Measurements from ENCODE around the gene TANGO6.

Gene TANGO6

GRCh38 chr16:68909099-68909733 is 65.9 kb downstream of the TANGO6 start:
- no peak for DNase-seq (ENCODE audit: low spot score)

- DNase-seq (ENCODE audit: low spot score): peak; percentile 31
Measured at GRCh38 chr16:68910051-68910450, 66.7 kb downstream of the TANGO6 start.

- DNase-seq (ENCODE audit: low spot score): no peak
Measured at GRCh38 chr16:68915589-68915988, 72.3 kb downstream of the TANGO6 start.

GRCh38 chr16:68917541-68917940 is 74.2 kb downstream of the TANGO6 start:
- DNase-seq (ENCODE audit: low spot score): no peak

GRCh38 chr16:68920349-68920748 is 77.0 kb downstream of the TANGO6 start:
- no peak for DNase-seq (ENCODE audit: low spot score)

- DNase-seq (ENCODE audit: low spot score): no peak
Measured at GRCh38 chr16:68921637-68922036, 78.3 kb downstream of the TANGO6 start.

- DNase-seq (ENCODE audit: low spot score): no peak
Measured at GRCh38 chr16:68923116-68923515, 79.8 kb downstream of the TANGO6 start.

GRCh38 chr16:68927018-68927417 is 83.7 kb downstream of the TANGO6 start:
- no peak for DNase-seq (ENCODE audit: low spot score)

GRCh38 chr16:68931196-68931595 is 87.9 kb downstream of the TANGO6 start:
- DNase-seq (ENCODE audit: low spot score): no peak

- no peak for DNase-seq (ENCODE audit: low spot score)
Measured at GRCh38 chr16:68934402-68934801, 91.1 kb downstream of the TANGO6 start.

- no peak for DNase-seq (ENCODE audit: low spot score)
Measured at GRCh38 chr16:68935008-68935407, 91.7 kb downstream of the TANGO6 start.

- DNase-seq (ENCODE audit: low spot score): no peak
Measured at GRCh38 chr16:68936736-68937631, 93.7 kb downstream of the TANGO6 start.

GRCh38 chr16:68939692-68940320 is 96.5 kb downstream of the TANGO6 start:
- DNase-seq (ENCODE audit: low spot score): no peak

GRCh38 chr16:68940816-68941215 is 97.5 kb downstream of the TANGO6 start:
- DNase-seq (ENCODE audit: low spot score): no peak

- DNase-seq (ENCODE audit: low spot score): no peak
Measured at GRCh38 chr16:68943961-68944360, 100.6 kb downstream of the TANGO6 start.

- DNase-seq (ENCODE audit: low spot score): no peak
Measured at GRCh38 chr16:68948230-68948910, 105.0 kb downstream of the TANGO6 start.

GRCh38 chr16:68951991-68952877 is 108.9 kb downstream of the TANGO6 start:
- DNase-seq (ENCODE audit: low spot score): no peak

- no peak for DNase-seq (ENCODE audit: low spot score)
Measured at GRCh38 chr16:68954911-68955635, 111.7 kb downstream of the TANGO6 start.

- no peak for DNase-seq (ENCODE audit: low spot score)
Measured at GRCh38 chr16:68960910-68961309, 117.6 kb downstream of the TANGO6 start.

- DNase-seq (ENCODE audit: low spot score): no peak
Measured at GRCh38 chr16:68961778-68962402, 118.6 kb downstream of the TANGO6 start.

Measured in putamen (tissue), 1 donor.